NOMO-1 treated with dmso at 0.1 percent for 144 hours (cell line): ENCODE measurements around the gene SFR1.

ENCODE experiments used
- DNase-seq: peaks from one replicate; lab custom pipeline; 2025; ENCODE audit not compliant: unreplicated experiment; lab: John Stamatoyannopoulos, UW

SFR1 gene

GRCh38 chr10:104121485-104122224 lies at the start of gene SFR1:
SFR1 (plus strand) TSS chr10:104122171; CDS start chr10:104122184, 13 bp downstream.
- peak; percentile 97 for DNase-seq

- DNase-seq: no peak
Measured at GRCh38 chr10:104072786-104073185, 49.2 kb upstream of the SFR1 start.

GRCh38 chr10:104074505-104074904 lies 47.5 kb upstream of the SFR1 start:
- no peak for DNase-seq

- no peak for DNase-seq
Measured at GRCh38 chr10:104076743-104077160, 45.2 kb upstream of the SFR1 start.

GRCh38 chr10:104077247-104077646 lies 44.7 kb upstream of the SFR1 start:
- no peak for DNase-seq

GRCh38 chr10:104077663-104078151 lies 44.3 kb upstream of the SFR1 start:
- no peak for DNase-seq

- DNase-seq: no peak
Measured at GRCh38 chr10:104080762-104081161, 41.2 kb upstream of the SFR1 start.

- no peak for DNase-seq
Measured at GRCh38 chr10:104081998-104082397, 40.0 kb upstream of the SFR1 start.

GRCh38 chr10:104084482-104085142 lies 37.4 kb upstream of the SFR1 start:
- DNase-seq: no peak

GRCh38 chr10:104085801-104086400 lies 36.1 kb upstream of the SFR1 start, which contains the start of gene COL17A1:
COL17A1 (minus strand) TSS chr10:104085880; CDS start chr10:104080673, 5,207 bp downstream.
- DNase-seq: no peak

- DNase-seq: no peak
Measured at GRCh38 chr10:104088239-104088638, 33.7 kb upstream of the SFR1 start.

- no peak for DNase-seq
Measured at GRCh38 chr10:104089621-104090020, 32.4 kb upstream of the SFR1 start.

GRCh38 chr10:104090611-104091010 lies 31.4 kb upstream of the SFR1 start:
- DNase-seq: no peak

GRCh38 chr10:104092749-104093148 lies 29.2 kb upstream of the SFR1 start:
- DNase-seq: no peak

GRCh38 chr10:104096692-104097091 lies 25.3 kb upstream of the SFR1 start:
- DNase-seq: no peak

GRCh38 chr10:104098358-104098925 lies 23.5 kb upstream of the SFR1 start:
- no peak for DNase-seq

- no peak for DNase-seq
Measured at GRCh38 chr10:104099269-104099668, 22.7 kb upstream of the SFR1 start.

GRCh38 chr10:104099941-104100340 lies 22.0 kb upstream of the SFR1 start:
- no peak for DNase-seq

- DNase-seq: no peak
Measured at GRCh38 chr10:104100795-104101194, 21.2 kb upstream of the SFR1 start.

GRCh38 chr10:104101902-104102301 lies 20.1 kb upstream of the SFR1 start:
- no peak for DNase-seq

GRCh38 chr10:104103956-104104355 lies 18.0 kb upstream of the SFR1 start:
- DNase-seq: no peak

GRCh38 chr10:104104418-104104817 lies 17.6 kb upstream of the SFR1 start:
- no peak for DNase-seq
